Activated T-cell treated with anti-CD3 and anti-CD28 coated beads for 1 hour (primary cell): Measurements from ENCODE around the gene VIPR2.
"Not testable (repeated sequence)": the region's sequence is repeated elsewhere in the genome, so short reads cannot be mapped to it uniquely, and the experiment has no call there.

ENCODE experiments used
- DNase-seq: peaks from one replicate; pipeline ENCODE4 v3.0.0-alpha.2; 2020; ENCODE audit warnings: low read depth

Gene VIPR2

DNA sequence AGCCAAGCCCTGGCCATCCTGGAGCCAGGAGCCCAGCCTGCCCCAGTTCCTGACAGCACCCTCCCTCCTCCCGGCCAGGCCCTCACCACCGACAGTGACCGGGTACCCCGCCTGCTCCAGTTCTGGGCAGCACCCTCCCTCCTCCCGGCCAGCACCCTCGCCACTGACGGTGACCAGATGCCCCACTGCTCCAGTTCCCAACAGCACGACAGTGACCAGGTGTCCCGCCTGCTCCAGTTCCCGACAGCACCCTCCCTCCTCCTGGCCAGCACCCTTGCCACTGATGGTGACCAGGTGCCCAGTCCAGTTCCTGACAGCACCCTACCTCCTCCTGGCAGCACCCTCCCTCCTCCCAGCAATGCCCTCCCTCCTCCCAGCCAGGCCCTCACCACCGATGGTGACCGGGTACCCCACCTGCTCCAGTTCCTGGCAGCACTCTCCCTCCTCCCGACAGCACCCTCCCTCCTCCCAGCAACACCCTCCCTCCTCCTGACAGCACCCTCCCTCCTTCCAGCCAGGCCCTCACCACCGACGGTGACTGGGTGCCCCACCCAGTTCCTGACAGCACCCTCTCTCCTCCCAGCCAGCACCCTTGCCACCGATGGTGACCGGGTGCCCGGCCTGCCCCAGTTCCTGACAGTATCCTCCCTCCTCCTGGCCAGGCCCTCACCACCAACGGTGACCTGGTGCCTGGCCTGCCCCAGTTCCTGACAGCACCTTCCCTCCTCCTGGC, 40.3 kb downstream of the VIPR2 start:
- DNase-seq = no peak

DNA sequence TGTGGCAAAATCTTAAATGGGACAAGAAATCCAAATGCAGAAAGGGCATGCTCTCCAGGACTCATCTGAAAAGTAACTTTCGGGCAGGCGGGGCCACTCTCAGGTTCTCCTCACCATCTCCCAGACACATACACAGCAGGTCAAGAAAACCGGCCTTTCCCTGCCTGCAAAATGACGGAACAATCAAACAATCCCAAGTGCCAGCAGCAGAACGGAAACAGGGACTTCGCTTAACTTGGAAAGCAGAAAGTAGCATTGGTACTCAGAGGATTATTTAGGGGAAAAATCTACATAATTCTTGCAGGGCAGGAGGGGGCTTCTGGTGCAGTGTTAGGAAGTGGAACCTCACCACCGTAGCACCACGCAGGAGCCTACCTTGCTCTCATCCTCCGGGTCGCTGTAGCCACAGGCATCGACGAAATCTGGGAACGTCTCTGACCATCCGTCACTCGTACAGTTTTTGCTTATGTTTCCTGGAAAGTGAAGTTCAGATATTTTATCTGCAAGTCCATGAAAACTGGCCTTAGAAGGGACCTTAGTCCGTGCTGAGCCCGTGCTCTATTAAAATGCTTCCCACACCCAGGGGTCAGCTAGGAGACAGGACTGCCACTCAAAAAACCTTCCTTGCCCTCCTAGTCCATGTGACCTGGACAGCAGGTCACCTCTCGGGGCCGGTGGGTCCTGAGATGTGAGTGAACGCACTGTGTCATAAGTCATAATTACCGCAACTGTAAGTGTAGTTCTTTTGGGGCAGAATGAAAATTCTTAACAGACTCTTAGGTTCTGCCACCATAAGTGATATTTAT, 41.1 kb downstream of the VIPR2 start:
- DNase-seq = no peak

DNA sequence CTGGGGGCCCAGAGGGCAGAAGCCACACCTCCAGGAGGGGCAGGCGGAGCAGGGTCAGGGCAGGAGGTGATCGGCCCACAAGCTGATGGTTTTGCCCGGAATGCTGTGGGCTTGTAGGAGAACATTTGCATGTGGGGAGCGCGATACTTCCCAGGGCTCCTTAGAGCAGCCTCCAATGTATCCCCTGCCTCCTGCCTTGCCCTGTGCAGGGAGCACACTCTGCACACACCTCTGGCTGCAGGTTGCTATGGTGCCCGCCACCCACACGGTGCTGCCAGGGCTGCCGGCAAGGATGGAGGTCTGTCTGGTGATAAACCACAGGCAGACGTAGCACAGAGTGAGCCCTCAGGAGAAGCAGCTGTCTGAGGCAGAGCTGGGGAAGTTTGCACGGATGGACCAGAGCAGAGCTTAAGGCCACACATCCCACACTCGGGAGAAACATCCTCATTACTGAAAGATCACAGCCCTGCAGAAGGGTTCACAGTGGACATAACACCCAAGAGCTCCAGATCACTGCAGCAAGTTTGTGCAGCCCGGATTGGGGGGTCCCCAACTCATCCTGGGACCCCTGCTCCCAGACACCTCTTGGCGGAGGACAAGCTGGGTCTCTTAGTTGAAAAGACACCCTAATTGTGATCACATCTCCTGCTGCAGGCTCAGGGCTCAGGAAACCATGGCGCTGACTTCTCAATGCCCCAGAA, 41.8 kb downstream of the VIPR2 start:
- DNase-seq = no peak

DNA sequence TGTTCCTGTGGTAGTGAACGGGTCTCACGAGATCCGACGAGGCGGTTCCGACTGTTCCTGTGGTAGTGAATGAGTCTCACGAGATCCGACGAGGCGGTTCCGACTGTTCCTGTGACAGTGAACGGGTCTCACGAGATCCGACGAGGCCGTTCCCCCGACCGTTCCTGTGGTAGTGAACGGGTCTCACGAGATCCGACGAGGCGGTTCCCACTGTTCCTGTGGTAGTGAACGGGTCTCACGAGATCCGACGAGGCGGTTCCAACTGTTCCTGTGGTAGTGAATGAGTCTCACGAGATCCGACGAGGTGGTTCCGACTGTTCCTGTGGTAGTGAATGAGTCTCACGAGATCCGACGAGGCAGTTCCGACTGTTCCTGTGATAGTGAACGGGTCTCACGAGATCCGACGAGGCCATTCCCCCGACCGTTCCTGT, 43.0 kb downstream of the VIPR2 start:
- DNase-seq = not testable (repeated sequence)

DNA sequence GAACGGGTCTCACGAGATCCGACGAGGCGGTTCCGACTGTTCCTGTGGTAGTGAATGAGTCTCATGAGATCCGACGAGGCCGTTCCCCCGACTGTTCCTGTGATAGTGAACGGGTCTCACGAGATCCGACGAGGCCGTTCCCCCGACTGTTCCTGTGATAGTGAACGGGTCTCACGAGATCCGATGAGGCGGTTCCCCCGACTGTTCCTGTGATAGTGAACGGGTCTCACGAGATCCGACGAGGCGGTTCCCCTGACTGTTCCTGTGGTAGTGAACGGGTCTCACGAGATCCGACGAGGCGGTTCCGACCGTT, 43.6 kb downstream of the VIPR2 start:
- DNase-seq = not testable (repeated sequence)

DNA sequence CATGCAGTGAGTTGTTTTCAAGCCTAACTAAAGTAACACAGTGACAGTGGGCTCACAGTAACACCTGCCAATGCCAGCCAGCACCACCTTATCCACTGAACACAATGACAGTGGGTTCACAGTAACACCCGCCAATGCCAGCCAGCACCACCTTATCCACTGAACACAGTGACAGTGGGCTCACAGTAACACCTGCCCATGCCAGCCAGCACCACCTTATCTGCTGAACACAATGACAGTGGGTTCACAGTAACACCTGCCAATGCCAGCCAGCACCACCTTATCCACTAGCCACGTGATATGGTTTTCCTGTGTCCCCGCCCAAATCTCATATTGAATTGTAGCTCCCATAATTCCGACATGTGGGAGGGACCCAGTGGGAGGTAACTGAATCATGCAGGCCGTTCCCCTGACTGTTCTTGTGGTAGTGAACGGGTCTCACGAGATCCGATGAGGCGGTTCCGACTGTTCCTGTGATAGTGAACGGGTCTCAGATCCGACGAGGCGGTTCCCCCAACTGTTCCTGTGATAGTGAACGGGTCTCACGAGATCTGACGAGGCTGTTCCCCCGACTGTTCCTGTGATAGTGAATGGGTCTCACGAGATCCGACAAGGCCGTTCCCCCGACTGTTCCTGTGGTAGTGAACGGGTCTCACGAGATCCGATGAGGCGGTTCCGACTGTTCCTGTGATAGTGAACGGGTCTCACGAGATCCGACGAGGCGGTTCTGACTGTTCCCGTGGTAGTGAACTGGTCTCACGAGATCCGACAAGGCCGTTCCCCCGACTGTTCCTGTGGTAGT, 44.2 kb downstream of the VIPR2 start:
- DNase-seq = not testable (repeated sequence)

DNA sequence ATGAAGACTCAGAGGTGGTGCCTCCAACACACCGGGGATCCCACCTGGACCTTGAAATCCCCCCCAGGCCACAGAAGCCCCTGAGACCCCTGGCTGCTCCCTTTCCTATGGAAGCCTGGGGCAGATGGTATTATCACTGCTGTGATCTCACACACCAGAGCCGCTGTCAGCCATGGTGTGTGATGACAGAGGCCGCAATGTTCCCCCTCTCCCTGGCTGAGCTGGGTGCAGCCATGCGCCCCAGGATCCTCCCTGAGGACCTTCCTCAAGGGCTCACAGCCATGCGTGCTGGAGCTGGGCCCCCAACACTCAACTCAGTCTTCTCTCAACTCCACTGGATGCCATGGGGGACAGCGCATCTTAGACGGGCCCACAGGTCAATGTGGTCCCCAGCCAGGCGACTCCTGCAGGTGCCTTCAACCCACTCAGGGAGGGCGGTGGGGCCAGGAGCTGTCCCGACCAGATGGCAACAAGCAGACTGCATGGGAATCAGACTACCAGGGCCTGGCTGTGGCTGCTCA, 44.9 kb downstream of the VIPR2 start:
- no peak for DNase-seq

DNA sequence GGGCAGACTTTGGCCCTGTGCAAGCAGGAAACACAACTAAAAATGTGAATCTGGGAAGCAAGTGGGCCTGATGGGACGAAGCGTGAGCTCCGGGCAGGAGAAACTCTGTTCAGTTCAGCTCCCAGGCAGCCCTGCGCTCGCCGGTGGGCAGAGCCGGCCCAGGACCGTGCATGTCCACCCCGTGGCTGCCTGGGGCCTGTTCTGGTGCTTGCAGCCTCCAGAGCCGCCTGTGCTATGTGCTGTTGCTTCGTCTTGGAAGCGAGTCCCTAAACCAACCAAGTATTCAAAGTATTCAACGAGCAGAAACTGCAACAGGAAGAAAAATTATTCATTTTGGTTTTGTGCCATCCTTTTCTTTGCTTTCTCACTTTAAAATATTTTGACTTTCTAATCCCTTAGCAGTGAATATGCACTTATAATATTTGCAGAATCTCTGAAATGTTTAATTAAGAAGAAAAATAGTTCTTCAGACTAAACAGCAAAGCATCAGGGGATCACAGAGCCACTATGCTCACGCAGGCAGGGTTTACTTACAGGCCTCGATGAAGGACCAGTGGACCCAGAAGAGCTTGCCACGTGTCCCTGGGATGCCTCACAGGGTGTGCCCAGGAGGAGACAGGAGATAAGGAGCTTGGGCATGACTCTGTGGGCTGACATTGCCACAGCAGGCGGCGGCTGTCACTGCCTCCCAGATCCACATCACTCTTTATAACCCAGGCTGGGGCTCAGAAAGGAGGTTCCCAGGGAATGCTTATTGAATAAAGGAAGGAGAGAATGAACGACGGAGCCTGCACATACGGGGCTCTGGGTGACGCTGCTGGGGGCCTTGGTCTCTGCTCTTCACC, 45.6 kb downstream of the VIPR2 start:
- no peak for DNase-seq

DNA sequence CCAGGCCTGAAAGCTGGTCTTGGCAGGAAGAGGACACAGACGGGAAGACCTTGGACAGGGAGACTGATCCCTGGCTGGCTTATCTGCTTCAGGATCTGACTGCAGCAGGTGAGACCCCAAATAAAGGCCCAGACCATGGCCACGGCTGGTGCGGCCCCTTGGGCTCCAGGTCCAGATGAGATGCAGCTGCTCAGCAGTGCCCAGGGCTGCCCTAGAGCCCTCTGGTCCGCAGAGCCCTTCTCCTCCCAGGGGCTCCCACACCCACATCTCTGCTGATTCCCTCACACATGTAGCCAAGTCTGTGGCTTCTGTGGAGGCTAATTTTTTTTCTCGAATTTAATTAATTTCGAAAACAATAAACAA, 46.3 kb downstream of the VIPR2 start:
- DNase-seq = no peak

DNA sequence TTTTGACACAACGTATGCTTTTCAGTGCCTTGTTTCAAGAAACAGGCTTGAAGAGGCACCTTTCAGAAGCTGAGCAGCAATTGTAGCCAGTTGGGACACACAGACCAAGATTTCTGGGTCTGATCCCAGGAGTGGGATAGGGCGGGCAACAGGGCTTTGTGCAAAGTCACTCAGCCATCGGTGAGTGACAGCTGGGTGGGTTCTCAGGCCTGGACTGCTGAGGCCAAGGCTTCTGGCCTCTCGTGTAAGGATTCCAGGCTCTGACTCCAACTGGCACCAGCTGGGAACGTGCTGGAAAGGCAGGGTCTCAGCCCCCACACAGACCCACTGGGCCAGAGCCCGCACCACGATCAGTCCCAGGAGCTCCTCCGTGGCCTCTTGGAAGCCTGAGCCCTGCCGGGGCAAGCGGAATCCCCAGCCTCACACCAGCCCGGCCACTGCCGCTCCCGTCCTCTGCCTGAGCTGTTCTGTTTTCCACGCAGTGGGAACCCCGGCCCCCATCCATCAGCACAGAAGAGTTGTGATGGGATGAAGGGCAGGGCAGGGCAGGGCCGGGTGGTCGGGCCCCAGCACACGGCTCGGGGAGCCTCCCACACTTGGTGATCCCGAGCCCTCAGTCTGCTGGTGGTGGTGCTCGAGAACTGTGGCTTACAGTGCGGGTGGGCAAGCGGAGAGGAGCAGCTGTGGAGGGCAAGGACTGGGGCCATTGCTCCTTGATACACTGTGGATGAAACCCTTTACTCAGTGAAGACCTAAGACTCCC, 46.8 kb downstream of the VIPR2 start:
- DNase-seq = no peak

DNA sequence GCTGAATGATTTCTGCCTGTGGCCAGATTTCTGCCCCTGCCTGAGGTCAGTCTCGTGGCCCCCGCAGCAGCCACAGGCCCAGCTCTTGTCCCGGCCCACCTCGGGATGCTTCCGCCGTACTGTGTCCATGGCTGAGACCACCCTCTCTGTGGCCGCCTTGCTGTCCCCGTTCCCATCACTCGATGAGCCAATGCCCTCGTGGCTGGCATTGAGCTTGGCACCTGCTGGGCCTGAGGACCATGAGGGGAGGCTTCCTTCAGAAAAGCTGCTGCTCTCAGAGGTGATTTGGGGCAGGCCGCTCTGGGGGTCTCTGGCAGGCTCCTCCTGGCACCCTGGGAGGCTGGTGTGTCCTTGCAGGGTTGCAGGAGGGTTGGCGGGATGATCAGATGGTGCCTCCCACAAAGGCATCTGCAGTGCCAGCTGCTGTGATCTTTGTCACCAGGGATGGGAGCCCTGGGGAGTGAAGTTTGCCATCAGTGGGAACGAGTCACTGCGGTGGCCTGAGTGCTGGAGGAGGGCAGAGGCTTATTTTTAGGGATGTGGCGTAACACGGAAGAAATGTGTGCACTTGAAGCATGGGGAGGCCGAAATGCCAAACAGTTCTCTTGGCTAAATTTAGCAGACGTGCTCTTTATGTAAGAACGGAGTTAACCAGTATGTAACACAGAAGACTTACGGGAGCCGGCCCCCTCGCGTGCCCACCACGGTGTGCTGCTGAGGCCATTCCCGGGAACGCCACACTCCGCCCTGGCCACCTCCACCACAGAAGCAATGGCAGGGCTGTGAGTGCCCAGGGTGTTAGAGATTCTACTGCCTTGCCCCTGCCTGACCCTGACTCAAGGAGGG, 47.7 kb downstream of the VIPR2 start:
- no peak for DNase-seq

DNA sequence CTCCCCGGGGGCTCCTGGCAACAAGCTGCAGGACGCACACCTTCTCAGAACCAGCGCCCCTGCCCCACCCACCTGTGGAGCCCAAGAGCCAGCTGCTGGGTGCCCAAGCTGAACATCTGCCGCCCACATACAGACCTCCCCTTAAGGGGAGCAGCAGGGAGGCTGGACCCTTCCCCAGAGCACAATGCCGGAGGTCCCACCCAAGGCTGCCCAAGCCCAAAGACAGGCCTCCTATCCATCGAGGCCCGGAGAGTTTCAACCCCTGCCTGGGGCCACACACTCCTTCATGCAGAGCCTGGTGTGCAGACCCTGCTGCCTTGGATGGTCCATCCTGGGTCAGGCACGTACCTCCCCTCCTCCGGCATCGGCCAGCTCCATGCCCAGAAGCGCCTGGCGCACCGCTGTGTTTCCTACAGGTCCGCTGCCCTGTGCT, 48.7 kb downstream of the VIPR2 start:
- DNase-seq = no peak

DNA sequence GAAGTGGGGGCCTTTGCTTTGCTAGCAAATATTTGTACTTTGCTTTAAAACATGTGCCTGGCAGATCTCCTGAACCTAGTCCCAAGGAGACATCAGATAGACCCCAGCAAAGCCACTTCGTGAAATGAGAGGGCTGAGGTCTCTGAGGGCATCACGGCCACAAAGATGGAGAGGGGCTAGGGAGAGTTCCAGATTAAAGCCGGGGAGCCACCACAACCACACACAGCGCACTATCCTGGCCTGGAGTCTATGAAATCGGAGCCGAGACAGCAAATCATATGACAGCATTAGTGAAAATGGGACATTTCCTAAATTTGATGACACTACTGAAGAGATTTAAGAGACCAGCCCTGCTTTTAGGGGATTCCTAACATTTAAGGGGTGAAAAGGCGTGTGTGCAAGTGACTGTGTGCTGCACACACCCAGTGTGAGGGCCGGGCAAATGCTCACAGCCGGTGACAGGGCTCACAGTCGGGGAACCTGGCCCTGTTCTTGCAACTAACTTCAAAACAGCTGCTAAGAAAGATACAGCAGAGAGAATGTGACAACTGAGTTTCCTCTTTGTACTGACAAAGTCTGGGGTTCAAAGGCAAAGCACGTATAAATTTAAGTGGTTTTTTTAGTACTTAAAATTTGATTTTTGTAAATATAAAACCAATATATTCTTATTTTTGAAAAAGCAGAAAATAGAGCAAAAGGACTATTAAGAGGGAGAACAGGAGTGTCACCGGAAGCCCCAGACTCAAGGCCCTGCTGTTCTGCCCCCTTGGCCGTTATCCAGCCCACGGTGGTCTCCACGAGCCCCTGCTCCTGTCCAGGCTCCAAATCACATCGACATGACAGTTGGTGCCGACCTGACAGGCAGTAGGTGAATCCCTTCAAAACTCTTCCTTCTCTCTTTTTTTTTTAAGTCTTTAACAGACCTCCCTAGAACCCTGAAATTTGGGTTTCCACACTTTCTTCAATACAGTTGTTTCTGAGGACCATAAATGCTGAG, 49.5 kb downstream of the VIPR2 start:
- DNase-seq = no peak

DNA sequence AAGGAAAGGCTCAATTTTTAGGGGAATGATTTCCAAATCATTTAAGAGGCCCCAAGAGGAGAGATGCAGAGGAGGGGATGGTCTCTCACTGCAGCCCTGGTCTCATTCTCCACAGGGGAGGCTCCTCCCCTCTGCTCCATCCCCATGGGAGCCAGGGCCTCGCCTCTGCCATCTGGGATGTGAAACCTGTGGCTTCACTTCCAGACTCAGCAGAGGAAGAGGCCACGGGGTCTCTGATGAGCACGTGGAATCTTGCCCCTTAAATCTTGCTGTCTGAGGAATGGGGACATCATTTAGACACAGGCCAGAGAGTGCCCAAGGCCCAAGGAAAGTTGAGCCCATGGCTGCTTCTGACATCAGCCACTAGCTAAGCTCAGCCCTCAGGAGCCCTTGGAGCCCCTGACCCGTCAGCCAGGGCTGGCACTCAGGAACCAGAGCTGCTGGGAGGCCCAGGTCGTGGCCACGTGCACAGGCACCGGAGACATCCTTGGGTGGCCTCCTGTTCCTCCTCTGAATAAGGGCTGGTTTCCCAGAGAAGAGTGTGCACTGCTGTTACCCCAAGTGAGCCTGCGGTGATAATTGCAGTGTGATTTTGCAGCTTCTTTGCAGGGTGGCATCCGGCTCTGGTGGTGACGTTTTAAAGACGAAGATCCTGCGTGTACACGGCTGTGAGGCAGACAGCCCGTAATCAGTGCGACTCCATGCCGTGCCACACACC, 50.5 kb downstream of the VIPR2 start:
- no peak for DNase-seq

DNA sequence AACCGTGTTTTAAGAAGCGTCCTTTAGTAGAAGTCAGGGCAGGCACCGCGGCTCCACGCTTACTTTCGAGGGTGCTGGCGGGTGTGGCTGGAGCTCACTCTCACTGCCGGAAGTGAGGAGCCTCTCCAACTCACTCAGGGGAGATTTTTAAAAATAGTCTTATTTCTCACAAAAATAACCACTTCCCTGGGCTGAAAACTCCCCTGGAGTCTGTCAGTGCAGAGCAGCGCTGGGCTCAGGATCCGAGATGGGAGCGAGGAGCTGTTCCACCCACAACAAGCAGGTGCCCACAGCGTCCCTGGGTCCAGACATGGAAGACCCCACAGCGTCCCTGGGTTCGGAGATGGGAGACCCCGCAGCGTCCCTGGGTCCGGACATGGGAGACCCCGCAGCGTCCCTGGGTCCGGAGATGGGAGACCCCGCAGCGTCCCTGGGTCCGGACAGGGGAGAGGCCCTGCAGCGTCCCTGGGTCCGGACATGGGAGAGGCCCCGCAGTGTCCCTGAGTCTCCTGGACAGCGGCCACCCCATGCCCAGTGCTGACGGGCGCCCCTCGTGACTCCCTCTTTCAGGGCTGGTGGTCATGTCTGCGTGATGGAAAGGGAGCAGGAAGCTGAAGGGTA, 51.2 kb downstream of the VIPR2 start:
- DNase-seq = no peak

DNA sequence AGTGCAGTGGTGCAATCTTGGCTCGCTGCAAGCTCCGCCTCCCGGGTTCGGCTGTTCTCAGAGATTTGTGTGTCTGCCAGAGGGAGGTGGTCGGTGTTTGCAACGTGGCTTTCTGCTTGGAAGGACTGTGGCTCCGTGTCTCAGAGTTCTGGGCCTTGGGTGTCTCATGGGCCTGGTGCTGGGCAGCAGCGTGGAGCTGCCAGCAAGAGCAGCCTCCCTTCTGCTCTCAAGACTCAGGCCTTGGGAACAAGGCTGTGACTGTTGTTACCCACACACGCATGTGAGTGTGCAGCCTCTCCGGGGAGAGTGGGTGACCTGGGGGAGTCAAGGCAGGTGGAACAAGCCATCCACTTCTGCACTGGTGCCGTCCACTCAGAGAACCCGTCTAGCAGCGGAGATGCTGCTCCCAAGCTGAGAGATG, 52.0 kb downstream of the VIPR2 start:
- no peak for DNase-seq
